Endothelial cell of umbilical vein (primary cell): ENCODE measurements around the gene ATP6V1F. TPM values are rescaled to one million over a fixed set of nuclear protein-coding genes. Genes with fewer than 3 reads are reported as not detected.

Experiments
- BruUV-seq: library from RNA; stranded (reverse); fragments of 400-500 nt; replicated peaks from 2 replicates; lab custom pipeline; 2021; lab: Mats Ljungman, UMichigan
- CTCF ChIA-PET: fragments of 300-600, 350-600 bp; sonication (Branson Sonifier 250); formaldehyde crosslinking; loops from one replicate; lab custom pipeline; 2021; ENCODE audit warnings: antibody characterized with exemption, inconsistent platforms; lab: Charles Lee
- POLR2A ChIA-PET: fragments of 300-600, 350-600 bp; sonication (Branson Sonifier 250); formaldehyde crosslinking; loops from one replicate; lab custom pipeline; 2021; ENCODE audit warnings: antibody characterized with exemption, inconsistent platforms; lab: Charles Lee
- DNase-seq: peaks from one replicate; pipeline ENCODE4 v3.0.0-alpha.2; 2011; ENCODE audit warnings: low read depth, low spot score
- FAIRE-seq: peaks from 2 replicates; lab custom pipeline; 2011; peaks lifted over from hg19 to GRCh38; lab: Jason Lieb, UNC
- H2AFZ ChIP-seq: 2 replicates; pipeline ENCODE4 v1.6.0; 2012; ENCODE audit warnings: low read depth, low read length, control low read depth, inconsistent platforms
- H3K27ac ChIP-seq: 2 replicates; pipeline ENCODE4 v1.5.1; 2011; ENCODE audit warnings: low read depth, mild to moderate bottlenecking, control low read depth, low read length, moderate library complexity; ENCODE audit not compliant: insufficient read depth
- H3K27me3 ChIP-seq, 2 experiments: 2 replicates each; pipeline versions ENCODE4 v1.6.0 to v1.6.1; 2011; ENCODE audit warnings: low read length in 2 of 2, mixed read lengths in 1 of 2; ENCODE audit not compliant: control insufficient read depth in 2 of 2, insufficient read depth in 2 of 2
- H3K36me3 ChIP-seq, 2 experiments: 2 replicates in 1 of 2; 3 replicates in 1 of 2; pipeline ENCODE4 v1.5.1; 2011; ENCODE audit warnings: low read length in 2 of 2, mild to moderate bottlenecking in 1 of 2, moderate library complexity in 1 of 2; ENCODE audit not compliant: control insufficient read depth in 2 of 2, insufficient read depth in 2 of 2; ENCODE audit errors: extremely low read depth in 1 of 2
- H3K4me1 ChIP-seq: 3 replicates; pipeline ENCODE4 v1.5.1; 2011; ENCODE audit warnings: mild to moderate bottlenecking, low read length; ENCODE audit not compliant: control insufficient read depth, insufficient read depth; ENCODE audit errors: extremely low read depth
- H3K4me2 ChIP-seq: 2 replicates; pipeline ENCODE4 v1.6.1; 2011; ENCODE audit warnings: low read length, control low read depth, mixed read lengths; ENCODE audit not compliant: insufficient read depth
- H3K4me3 ChIP-seq, 3 experiments: fragments of 200-600 bp in 1 of 3; sonication (generic), shearing (Covaris generic) in 1 of 3; replicated peaks in 1 of 3; 2 replicates each; pipeline ENCODE4 v1.5.1; 2011 to 2016; ENCODE audit warnings: control low read depth in 3 of 3, low read length in 3 of 3, mild to moderate bottlenecking in 2 of 3, inconsistent platforms in 1 of 3, low read depth in 1 of 3, moderate library complexity in 1 of 3; ENCODE audit not compliant: insufficient read depth in 1 of 3
- H3K79me2 ChIP-seq: 2 replicates; pipeline ENCODE4 v1.6.0; 2012; ENCODE audit warnings: low read length, inconsistent platforms; ENCODE audit not compliant: control insufficient read depth, insufficient read depth
- H3K9ac ChIP-seq: replicated peaks from 2 replicates; pipeline ENCODE3; 2011; ENCODE audit warnings: low read length, control low read depth; ENCODE audit not compliant: insufficient read depth; ENCODE audit errors: extremely low read depth
- H3K9me1 ChIP-seq: replicated peaks from 3 replicates; pipeline ENCODE4 v1.6.0; 2011; ENCODE audit warnings: mild to moderate bottlenecking, low read length; ENCODE audit not compliant: control insufficient read depth, insufficient read depth; ENCODE audit errors: extremely low read depth
- H3K9me3 ChIP-seq: replicated peaks from 2 replicates; pipeline ENCODE4 v1.5.1; 2012; ENCODE audit warnings: low read length, inconsistent platforms; ENCODE audit not compliant: control insufficient read depth, insufficient read depth
- H4K20me1 ChIP-seq: replicated peaks from 2 replicates; pipeline ENCODE3; 2011; ENCODE audit warnings: mild to moderate bottlenecking, low read length; ENCODE audit not compliant: control insufficient read depth, insufficient read depth; ENCODE audit errors: extremely low read depth
- CTCF ChIP-seq, 2 donors: IDR thresholded peaks; 1 replicate in 1 of 2; 2 replicates in 1 of 2; pipeline ENCODE4 v1.5.1; 2011; ENCODE audit warnings: low read length in 2 of 2, mild to moderate bottlenecking in 2 of 2, moderate library complexity in 2 of 2, control low read depth in 1 of 2, inconsistent platforms in 1 of 2, low read depth in 1 of 2; ENCODE audit not compliant: insufficient read depth in 1 of 2; ENCODE audit errors: extremely low read depth in 1 of 2
- EZH2 ChIP-seq: IDR thresholded peaks from 2 replicates; pipeline ENCODE4 v1.6.1; 2012; ENCODE audit warnings: borderline replicate concordance, low read depth, mild to moderate bottlenecking, moderate library complexity, low read length, inconsistent platforms; ENCODE audit not compliant: severe bottlenecking
- FOS ChIP-seq: IDR thresholded peaks from 2 replicates; pipeline ENCODE4 v1.6.1; 2011; ENCODE audit warnings: mild to moderate bottlenecking, low read length, moderate library complexity, borderline replicate concordance; ENCODE audit not compliant: insufficient read depth
- GATA2 ChIP-seq: IDR thresholded peaks from 2 replicates; pipeline ENCODE4 v1.7.0; 2011; ENCODE audit warnings: low read depth, mild to moderate bottlenecking, moderate library complexity, mixed read lengths, low read length; ENCODE audit not compliant: insufficient read length, insufficient read depth
- JUN ChIP-seq: IDR thresholded peaks from 2 replicates; pipeline ENCODE4 v1.6.1; 2011; ENCODE audit warnings: borderline replicate concordance, low read depth; ENCODE audit not compliant: insufficient read length, insufficient read depth
- MAX ChIP-seq: IDR thresholded peaks from 2 replicates; pipeline ENCODE4 v1.6.1; 2011; ENCODE audit not compliant: insufficient read depth, insufficient read length
- MYC ChIP-seq: IDR thresholded peaks from one replicate; pipeline ENCODE4 v1.6.1; 2011; ENCODE audit warnings: mild to moderate bottlenecking, low read depth, low read length
- POLR2A ChIP-seq: IDR thresholded peaks from 2 replicates; pipeline ENCODE4 v1.6.1; 2012; ENCODE audit warnings: low read depth, mild to moderate bottlenecking, control low read depth, low read length
- POLR2AphosphoS5 ChIP-seq: IDR thresholded peaks from 2 replicates; pipeline ENCODE4 v1.6.1; 2012; ENCODE audit warnings: low read depth, mild to moderate bottlenecking, control low read depth, low read length, moderate library complexity; ENCODE audit not compliant: insufficient read depth
- dilution Hi-C: fragments of 300-500 bp; cut with MboI; formaldehyde crosslinking; loops from one replicate; pipeline ENCODE4 v1.15.0; 2019; ENCODE audit warnings: low sequenced_read_pairs; ENCODE audit not compliant: extremely low pct_ligation_motif_present
- intact Hi-C: fragments of 100-400 bp; cut with micrococcal nuclease; formaldehyde crosslinking; loops from one replicate; pipeline ENCODE4 v1.10.0; 2022
- polyA plus RNA-seq, 4 experiments: library from polyadenylated mRNA; depleted of rRNA in 3 of 4; stranded (reverse) in 3 of 4; unstranded in 1 of 4; fragments of >200 nt; gene quantifications; 2 replicates each; pipeline versions ENCODE4 v1.2.1 to v1.2.3, GENCODE V29; 2011 to 2012; ENCODE audit warnings: missing spikeins in 1 of 4
- total RNA-seq: library from RNA; stranded (reverse); gene quantifications from 2 replicates; pipeline ENCODE4 v1.2.3, GENCODE V29; 2021

ATP6V1F gene
- total and polyA plus RNA-seq, 2 donors (not counting 3 experiments of a cell fraction or from before 2014, with no cell fraction given), result 156 to 360 TPM

DNA sequence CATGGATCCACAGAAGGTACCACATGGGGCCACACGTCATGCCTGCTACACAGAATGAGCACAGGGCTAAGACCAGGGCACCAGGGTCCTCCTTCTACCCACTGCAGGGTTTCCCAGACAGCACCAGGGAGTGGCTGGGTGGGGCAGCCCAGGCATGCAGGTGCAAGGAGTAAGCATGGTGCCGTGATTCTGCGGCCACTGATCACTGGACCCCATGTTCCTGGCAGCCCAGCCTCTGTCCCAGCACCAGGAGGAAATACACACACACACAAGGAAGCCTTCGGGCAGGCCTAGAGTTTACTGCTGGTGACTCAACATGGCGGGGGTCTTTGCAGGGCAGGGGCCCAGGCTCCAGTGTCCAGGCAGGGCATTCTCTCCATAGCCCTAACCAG, 13.9 kb downstream of the ATP6V1F start:
- POLR2A ChIA-PET, result no interaction called here
- intact Hi-C loops, result no loop called here
- BruUV-seq, result no TSS peak

More for the DNA sequence above, 13.9 kb downstream of the ATP6V1F start:
- H3K27me3 ChIP-seq, result peaks cover 0 to 4% of the 10 kb centered on the region in 2 experiments
- FAIRE-seq (no peak), DNase-seq (no peak)
- no peaks in the 10 kb centered on the region for H3K9me1 ChIP-seq
- dilution Hi-C loops, result no loop called here
- H3K36me3 ChIP-seq, result no peaks in the 10 kb centered on the region
- no peaks in the 10 kb centered on the region for H3K4me1 ChIP-seq
- no peak for TF ChIP-seq POLR2AphosphoS5
- TF ChIP-seq JUN, result no peak
- TF ChIP-seq FOS, result no peak
- no peak for TF ChIP-seq MAX
- no peak for TF ChIP-seq GATA2
- TF ChIP-seq POLR2A, result no peak
- no peak for TF ChIP-seq EZH2
- TF ChIP-seq MYC, result no peak
- no peak for TF ChIP-seq CTCF (IDR thresholded peaks at IDR 0.05; ENCODE audit: extremely low read depth in 1 of 2, insufficient read depth in 1 of 2, low read depth in 1 of 2, low read length in 2 of 2)
- no peak overlapping the region for H3K4me2 ChIP-seq
- no peaks in the 10 kb centered on the region for H3K79me2 ChIP-seq
- H3K9ac ChIP-seq, result no peak overlapping the region
- H4K20me1 ChIP-seq, result no peaks in the 10 kb centered on the region
- H3K4me3 ChIP-seq, result no peak overlapping the region
- H3K27ac ChIP-seq, result no peak overlapping the region
- no peak overlapping the region for H2AFZ ChIP-seq
- CTCF ChIA-PET, result no interaction called here
- H3K9me3 ChIP-seq, result no peaks in the 10 kb centered on the region
